ENCODE measurements around the gene SFSWAP.

DNA sequence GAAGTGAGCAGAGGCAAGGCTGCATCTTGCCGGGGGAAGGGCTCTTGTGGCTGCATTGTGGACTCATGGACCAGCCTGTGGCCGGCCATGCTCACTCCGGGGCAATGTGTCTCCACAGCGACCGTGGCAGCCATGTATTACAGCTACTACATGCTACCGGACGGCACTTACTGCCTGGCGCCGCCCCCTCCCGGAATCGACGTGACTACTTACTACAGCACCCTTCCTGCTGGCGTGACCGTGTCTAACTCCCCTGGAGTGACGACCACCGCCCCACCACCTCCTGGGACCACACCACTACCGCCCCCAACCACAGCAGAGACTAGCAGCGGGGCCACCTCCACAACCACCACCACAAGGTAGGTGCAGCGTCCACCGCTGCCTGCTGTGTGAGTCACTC is 42.1 kb downstream of the SFSWAP start:
- TF ChIP-seq POLR2A (IDR thresholded peaks at IDR 0.05), result no peak
- no peak for TF ChIP-seq EP300 (IDR thresholded peaks at IDR 0.05)

Measured in tibial nerve (tissue), 3 donors.